Left colon (tissue), 2 donors: ENCODE measurements around the gene PRKCH. TPM values are rescaled to one million over a fixed set of nuclear protein-coding genes. Genes with fewer than 3 reads are reported as not detected.

Experiments used
- ATAC-seq: fragments of 200-7000 bp; cut with Tn5 transposase; one replicate; pipeline ENCODE4 v1.9.1; 2020; ENCODE audit warnings: mild to moderate bottlenecking, moderate library complexity
- DNase-seq, 2 donors: peaks; one replicate each; pipeline ENCODE4 v3.0.0-alpha.2; 2020
- intact Hi-C, 2 donors: fragments of 100-400 bp; cut with DNase I in 1 of 2; cut with micrococcal nuclease in 1 of 2; formaldehyde crosslinking; loops; one replicate each; pipeline versions ENCODE4 v1.11.2 to v1.14.0; 2022; cut with DNase I, micrococcal nuclease
- total RNA-seq, 2 donors: library from RNA; stranded (reverse); fragmentation: NEBNext Ultra II Directional; extraction: Animal tissue kit (Norgen Biotek cat#: 25700); gene quantifications; one replicate each; pipeline ENCODE4 v1.2.1, GENCODE V29; 2021
- donor health status: DM: no; HTN: no; CAD: no.
- donor health status: DM: yes; HTN: yes; CAD: no.

Gene PRKCH
- total RNA-seq, 2 donors from 2014 or later, result 11.7 to 11.9 TPM

GRCh38 chr14:61377749-61378148, 56.4 kb downstream of the PRKCH start:
- no peak for DNase-seq
- intact Hi-C loops, result no loop called here
- ATAC-seq, result no peak

DNA sequence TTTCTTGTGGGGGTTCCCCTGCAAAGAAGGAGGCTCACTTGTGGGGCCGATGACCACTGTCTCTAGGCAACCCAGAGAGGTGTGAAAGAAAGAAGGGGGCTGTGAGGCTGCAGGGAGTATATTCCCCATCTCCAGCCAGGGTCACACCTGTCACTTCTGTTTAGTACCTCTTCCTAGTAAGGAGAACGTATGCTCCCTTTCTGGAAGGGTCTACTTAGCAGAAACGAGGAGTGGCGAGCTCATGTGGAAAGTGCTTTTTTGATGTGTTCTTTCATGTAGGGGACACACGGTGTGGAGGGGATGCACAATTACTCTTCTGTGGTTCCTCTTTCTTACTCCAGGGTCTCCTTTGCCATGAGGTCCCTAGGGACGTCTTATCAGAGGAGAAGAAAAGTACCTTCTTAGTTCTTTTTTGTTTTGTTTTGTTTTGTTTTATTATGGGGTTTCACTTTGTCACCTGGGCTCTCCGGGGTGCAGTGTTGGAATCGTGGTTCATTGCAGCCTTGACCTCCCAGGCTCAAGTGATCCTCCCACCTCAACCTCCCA, 58.3 kb downstream of the PRKCH start:
- DNase-seq (no peak), ATAC-seq (no peak)
- intact Hi-C loops, result no loop called here

DNA sequence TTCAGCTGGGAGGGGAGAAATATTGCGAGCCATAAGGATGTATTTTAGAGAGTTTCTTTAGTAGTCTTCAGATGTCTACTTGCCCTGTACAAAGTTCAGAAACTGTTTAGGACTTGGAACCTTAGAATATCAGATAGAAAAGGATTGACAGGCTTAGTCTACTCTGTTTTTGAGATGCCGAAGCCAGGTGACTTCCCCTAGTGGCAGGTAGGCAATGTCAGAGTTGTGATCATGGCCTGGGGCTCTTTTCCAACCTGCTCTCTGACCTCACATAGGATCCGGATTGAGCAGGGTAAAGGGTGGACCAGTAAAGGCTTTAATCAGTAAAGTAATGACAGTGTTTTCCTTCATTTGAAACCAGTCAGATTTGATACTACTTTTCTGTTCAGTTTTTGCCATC, 59.6 kb downstream of the PRKCH start:
- DNase-seq, result no peak
- no peak for ATAC-seq
- intact Hi-C loops, result no loop called here

DNA sequence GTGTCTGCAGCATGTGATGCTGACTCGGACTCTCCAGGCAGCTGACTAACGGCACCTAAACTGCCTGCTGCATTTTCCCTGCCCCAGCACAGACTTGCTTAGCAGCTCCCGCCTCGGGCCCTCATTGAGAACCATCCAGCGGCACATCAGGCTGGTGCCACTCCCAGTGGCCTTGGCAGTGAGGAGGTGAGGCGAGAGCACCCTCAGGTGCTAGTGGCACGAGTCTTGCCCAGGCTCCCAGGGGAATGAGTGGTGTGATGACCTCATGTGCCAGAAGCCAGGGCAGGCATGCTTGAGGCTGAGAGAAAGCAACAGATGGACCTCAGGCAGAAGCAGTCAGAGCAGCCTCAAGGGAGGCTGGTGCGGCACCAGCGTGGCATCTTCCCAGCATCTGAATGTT, 60.2 kb downstream of the PRKCH start:
- no peak for ATAC-seq
- no peak for DNase-seq
- intact Hi-C loops, result no loop called here

- intact Hi-C loops, result no loop called here
- ATAC-seq, result no peak
- no peak for DNase-seq
Measured at GRCh38 chr14:61382842-61383241, 61.5 kb downstream of the PRKCH start.

DNA sequence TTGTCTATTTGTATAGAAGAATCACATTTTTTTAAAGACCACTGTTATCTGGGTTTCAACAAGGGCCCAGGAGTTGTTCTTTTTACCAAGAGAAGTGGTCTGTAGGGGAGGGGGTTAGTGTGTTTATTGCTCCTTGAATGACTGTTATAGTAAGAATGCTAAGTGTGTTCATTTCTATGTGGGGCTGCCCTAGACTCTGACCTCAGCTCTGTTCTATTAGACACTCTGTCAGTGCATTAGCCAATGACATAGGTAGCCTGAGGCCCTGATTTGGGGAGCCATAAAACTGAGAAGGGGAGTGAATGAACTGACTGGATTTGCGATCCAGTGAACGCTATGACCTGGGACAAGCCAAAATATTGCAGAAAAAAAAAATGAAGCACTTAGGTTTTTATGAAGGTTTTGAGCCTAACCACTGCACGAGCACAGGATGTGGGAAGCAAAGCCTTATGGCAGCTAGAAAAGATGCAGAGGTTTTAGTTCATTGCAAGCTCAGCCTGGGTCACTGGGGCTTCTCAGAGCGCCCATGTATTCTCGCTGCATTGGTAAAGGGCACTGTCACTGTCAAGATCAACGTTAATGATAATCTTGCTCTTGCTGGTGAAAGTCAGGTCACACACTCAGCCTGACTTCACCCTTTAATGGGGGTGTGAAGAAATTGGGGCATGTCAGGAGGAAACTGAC, 63.8 kb downstream of the PRKCH start:
- no peak for ATAC-seq
- DNase-seq, result no peak
- intact Hi-C loops, result no loop called here

- ATAC-seq (no peak), DNase-seq (no peak)
- intact Hi-C loops, result no loop called here
Measured at GRCh38 chr14:61386173-61386772, 64.9 kb downstream of the PRKCH start.

DNA sequence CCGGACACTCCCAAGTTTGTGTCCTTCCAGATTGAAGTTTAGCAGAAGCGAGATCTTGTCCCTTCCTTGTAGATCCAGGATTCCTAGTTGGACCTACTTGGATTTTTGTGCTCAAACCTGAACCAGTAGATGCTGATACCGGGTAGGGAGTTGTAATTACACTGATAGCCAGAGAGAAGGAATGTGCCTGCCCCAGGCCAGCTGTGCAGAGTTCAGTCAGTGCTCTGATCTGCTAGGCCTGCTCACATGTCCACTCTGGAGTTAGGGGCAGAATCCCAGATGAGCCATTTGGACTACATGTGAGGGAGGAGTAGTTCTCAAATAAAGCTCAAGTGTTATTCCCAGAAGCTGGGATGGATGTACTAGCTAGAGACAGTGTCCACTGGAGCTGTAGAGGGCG, 65.7 kb downstream of the PRKCH start:
- DNase-seq (no peak), ATAC-seq (no peak)
- intact Hi-C loops, result no loop called here

DNA sequence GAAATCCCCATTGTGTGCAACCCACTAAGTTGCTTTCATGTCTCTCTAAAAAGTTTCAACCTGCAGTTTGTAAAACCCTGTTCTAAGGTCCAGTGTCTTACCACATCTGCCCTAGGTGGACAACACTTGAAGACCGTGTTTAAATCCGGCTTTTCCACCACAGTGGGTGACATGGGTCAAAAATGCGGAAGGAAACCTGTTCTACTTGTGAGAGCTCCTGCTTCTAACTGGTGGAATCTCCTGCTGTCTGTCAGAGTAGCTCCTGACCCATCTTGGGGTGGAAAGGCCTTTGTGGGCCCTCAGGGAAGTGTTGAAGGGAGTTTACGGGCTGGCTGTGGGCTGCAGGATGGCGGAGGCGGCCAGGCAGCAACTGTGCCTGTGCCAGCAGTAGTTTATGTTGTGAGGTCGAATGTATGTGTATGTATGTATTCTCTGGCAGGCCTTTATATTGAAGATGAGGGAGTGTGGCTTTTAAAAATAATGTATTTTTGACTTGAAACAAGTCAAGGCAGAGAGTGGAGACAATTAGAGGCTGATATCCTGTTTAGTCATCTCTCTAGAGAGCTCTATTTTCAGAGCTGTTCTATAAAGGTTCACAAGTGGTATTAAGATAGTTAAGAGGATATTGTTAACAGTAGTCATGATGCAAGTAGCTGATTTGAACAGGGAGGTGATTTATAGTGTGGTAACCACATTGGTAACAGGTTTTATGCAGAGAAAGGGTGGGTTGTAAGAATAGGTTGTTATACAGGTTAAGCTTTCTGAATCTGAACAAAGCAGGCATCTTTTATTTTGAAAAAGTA, 67.0 kb downstream of the PRKCH start:
- intact Hi-C loops, result no loop called here
- DNase-seq (no peak), ATAC-seq (no peak)

GRCh38 chr14:61388976-61389576, 67.7 kb downstream of the PRKCH start:
- intact Hi-C loops, result no loop called here

DNA sequence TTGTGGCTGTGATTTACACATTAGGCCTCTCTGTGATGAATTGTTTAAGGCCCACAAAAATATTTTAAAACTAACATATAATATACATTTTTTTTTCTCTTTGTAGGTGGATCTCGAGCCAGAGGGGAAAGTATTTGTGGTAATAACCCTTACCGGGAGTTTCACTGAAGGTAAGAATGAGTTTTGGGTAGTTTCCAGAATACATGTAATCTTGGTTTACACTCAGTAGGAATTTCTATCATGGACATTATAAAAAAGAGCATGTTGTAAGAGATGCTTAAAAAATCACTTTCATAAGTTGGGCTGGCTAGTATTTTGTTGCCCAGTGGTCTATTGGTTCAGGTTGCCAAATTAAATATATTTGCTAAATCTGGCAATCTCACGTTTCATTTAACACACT, 69.7 kb downstream of the PRKCH start:
- intact Hi-C loops, result no loop called here
- DNase-seq (no peak), ATAC-seq (no peak)

More at GRCh38 chr14:61388976-61389576, 67.7 kb downstream of the PRKCH start:
- no peak for ATAC-seq
- DNase-seq, result no peak

DNA sequence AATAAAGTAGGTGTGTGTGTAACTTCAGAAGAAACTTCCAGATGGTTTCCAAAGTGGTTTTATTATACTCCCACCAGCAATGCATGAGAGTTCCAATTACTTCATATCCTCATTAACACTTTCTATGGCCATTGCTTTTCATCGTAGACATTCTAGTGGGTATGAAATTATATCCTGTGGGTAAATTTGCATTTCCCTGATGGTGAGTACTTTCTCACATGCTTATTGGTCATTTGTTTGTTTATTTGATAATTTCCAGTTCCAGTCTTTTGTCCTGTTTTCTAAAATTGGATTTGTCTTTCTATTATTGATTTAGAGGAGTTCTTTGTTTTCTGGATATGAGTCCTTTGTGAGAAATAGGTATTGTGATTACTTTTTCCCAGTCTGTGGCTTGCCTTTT, 70.9 kb downstream of the PRKCH start:
- DNase-seq, result no peak
- ATAC-seq, result no peak
- intact Hi-C loops, result no loop called here

DNA sequence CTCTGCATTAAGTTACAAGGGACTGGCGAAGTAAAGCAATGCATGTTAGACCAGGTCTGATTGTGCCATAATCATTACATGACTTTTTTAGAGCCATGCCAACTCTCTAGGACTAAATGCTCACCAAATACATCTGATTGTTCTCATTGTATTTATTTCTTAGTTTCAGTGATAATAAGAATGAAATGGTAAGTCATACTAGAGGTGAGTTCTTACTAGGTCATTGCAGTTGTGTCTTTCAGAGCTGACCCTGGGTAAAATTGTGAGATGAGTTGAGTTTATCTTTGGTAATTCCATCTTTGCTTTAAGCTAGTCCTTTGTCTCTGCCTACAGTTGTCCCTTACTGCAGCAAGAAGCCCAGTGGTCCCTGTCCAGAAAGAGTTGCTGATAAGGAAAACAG, 73.2 kb downstream of the PRKCH start:
- DNase-seq (no peak), ATAC-seq (no peak)
- intact Hi-C loops, result no loop called here

DNA sequence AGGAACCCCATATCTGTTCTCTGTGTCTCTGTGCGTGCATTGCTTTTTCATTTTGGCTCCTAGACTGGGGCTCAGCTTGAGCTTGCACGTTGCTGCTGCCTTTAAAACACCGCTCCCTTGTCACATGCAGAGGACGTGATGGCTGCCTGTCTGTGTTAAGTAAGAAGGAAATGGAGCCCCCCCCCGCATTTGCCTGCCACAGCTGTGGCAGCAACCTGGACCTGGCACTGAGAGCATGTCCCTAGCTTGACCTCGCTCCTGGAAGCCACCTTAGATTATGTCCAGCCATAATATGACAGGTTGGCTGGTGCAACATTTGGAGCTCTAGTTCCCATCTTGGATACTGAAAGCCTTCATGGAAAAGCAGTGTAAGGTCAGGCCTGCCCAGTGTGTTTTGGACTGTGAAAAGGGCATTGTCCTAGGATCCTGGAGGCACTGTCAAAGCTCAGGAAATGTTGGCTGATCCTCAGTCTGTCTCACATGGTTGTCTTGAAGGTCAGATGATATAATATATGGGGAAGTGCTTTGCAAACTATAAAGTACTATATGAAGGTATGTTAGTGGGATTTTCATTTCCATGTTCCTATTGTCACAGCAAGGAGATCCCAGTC, 73.8 kb downstream of the PRKCH start:
- intact Hi-C loops, result no loop called here
- no peak for ATAC-seq
- no peak for DNase-seq

DNA sequence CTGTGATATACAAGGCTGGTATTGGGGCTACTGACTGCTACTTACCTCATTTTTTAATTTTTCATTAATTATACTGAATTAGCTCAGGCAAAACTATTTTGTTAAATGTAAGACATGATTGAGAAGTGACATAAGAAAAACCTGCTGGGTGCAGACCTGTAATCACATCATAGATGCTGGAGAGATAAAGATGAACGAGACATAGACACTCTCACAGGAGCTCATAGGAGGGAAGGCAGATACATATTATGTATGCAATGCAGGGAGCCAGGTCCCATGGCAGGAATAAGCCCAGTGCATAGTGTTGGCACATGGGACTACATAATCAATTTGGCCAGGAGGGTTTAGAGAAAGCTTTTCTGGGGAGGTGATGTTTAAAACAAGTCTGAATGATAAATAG, 74.9 kb downstream of the PRKCH start:
- intact Hi-C loops, result no loop called here
- no peak for ATAC-seq

DNA sequence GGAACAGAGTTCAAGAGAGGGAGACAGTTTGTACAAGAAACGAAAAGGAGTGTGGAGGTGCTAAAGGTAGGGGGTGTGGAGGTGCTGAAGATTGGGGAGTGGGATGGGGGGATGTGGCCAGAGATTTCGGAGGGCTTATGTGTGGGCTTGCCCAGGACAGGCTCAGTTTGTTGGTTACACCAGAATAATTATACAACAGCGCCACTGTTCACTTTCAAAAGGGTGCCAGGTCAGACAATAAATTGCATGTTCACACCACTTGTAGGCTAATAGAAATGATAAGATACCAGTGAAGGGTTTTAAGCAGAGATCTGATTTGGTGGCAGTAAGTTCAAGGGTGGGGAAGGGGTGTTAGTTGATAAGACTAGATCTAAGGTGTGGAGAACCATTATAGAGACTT, 75.3 kb downstream of the PRKCH start:
- ATAC-seq (no peak), DNase-seq (no peak)
- intact Hi-C loops, result no loop called here

More for the DNA sequence above, 74.9 kb downstream of the PRKCH start:
- DNase-seq, result no peak

- intact Hi-C loops, result no loop called here
- ATAC-seq (no peak), DNase-seq (no peak)
Measured at GRCh38 chr14:61397615-61398014, 76.2 kb downstream of the PRKCH start.

GRCh38 chr14:61398221-61398620, 76.8 kb downstream of the PRKCH start:
- intact Hi-C loops, result no loop called here
- no peak for ATAC-seq

DNA sequence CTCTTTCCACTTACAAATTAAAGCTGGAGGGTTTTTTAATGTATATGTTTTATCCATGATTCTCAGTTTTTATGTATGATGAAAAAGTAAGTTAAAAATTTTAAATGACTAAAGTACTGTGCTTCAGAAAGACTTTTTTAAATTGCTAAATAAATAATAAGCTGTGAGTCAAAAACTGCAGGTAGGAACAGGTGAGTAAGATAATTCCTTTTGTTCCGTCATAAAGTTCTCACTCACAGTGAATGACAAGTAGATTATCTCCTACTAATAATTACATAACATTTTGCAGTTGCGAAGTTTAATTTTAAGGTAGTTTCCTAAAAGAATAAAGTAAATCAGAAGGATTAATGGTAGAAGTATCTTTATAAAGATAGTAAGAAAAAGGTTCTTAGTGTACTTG, 78.0 kb downstream of the PRKCH start:
- intact Hi-C loops, result no loop called here
- DNase-seq (no peak), ATAC-seq (no peak)

More at GRCh38 chr14:61398221-61398620, 76.8 kb downstream of the PRKCH start:
- no peak for DNase-seq
